Psoas muscle (tissue), 8 donors: ENCODE results near the gene APOBEC2. TPM values are rescaled to one million over a fixed set of nuclear protein-coding genes. Genes with fewer than 3 reads are reported as not detected.

Experiments used
- ATAC-seq, 4 donors: fragments of 200-7000 bp; cut with Tn5 transposase; one replicate each; pipeline ENCODE4 v1.9.1; 2020; ENCODE audit warnings: moderate library complexity in 3 of 4, mild to moderate bottlenecking in 2 of 4
- DNase-seq, 2 donors: peaks; one replicate each; pipeline ENCODE4 v3.0.0-alpha.2; 2020
- H3K27ac ChIP-seq: fragments of 200-600 bp; one replicate; pipeline ENCODE4 v1.8.0; 2022
- H3K27me3 ChIP-seq, 3 donors: fragments of 200-600 bp in 1 of 3; one replicate each; pipeline versions ENCODE4 v1.6.1 to v1.8.0; 2013 to 2022; ENCODE audit warnings: low read length in 2 of 3, mild to moderate bottlenecking in 2 of 3, moderate library complexity in 1 of 3; ENCODE audit not compliant: insufficient read depth in 3 of 3
- H3K36me3 ChIP-seq, 2 donors: fragments of 200-600 bp in 1 of 2; one replicate each; pipeline versions ENCODE4 v1.6.1 to v1.8.0; 2013 to 2022; ENCODE audit warnings: low read depth in 1 of 2, mild to moderate bottlenecking in 1 of 2, moderate library complexity in 1 of 2; ENCODE audit not compliant: insufficient read depth in 1 of 2
- H3K4me1 ChIP-seq: fragments of 200-600 bp; one replicate; pipeline ENCODE4 v1.8.0; 2022
- H3K4me3 ChIP-seq: fragments of 200-600 bp; one replicate; pipeline ENCODE4 v1.8.0; 2022; ENCODE audit warnings: mild to moderate bottlenecking
- H3K9me3 ChIP-seq: fragments of 200-600 bp; one replicate; pipeline ENCODE4 v1.8.0; 2022
- WGBS, 3 donors: extraction: QIAGEN DNeasy Blood & Tissue Kit; methylation state at CpG; one replicate each; pipeline versions ENCODE4 v1.1.6 to v1.1.7; 2013; 5-methylcytosine and 5-hydroxymethylcytosine counted together
- intact Hi-C, 2 donors: fragments of 100-400 bp; cut with DNase I; formaldehyde crosslinking; loops; one replicate each; pipeline versions ENCODE4 v1.11.0 to v1.14.2; 2022
- polyA plus RNA-seq, 3 donors: library from polyadenylated mRNA; stranded (reverse); fragments of 200-250 nt; gene quantifications; one replicate each; pipeline ENCODE4 v1.2.3, GENCODE V29; 2013
- total RNA-seq, 4 donors: library from RNA; stranded (reverse); fragmentation: NEBNext Ultra II Directional in 2 of 4; extraction: Animal tissue kit (Norgen Biotek cat#: 25700) in 2 of 4; gene quantifications; one replicate each; pipeline versions ENCODE4 v1.2.1 to v1.2.4, GENCODE V29; 2021 to 2023
- TF ChIP-seq, protein P1 (sequence below): fragments of 200-600 bp; IDR thresholded peaks from one replicate; pipeline ENCODE4 v1.8.0; 2022; ENCODE audit warnings: antibody characterized with exemption
- donor health status: healthy with polysubstance abuse.
- donor health status: DM: no; HTN: no; CAD: no; lungs with moderate emphysema.
- donor health status: Bipolar disorder and iron deficiency.
- donor health status: healthy.
- donor health status: DM: yes; HTN: yes; CAD: no.
- donor health status: DM: no; HTN: no; CAD: no.
- donor health status: DM: no; HTN: no; CAD: no.
- donor health status: DM: yes; HTN: yes; CAD: no.

The APOBEC2 gene
- total and polyA plus RNA-seq, 7 donors, result 16.4 to 511 (median 141) TPM

DNA sequence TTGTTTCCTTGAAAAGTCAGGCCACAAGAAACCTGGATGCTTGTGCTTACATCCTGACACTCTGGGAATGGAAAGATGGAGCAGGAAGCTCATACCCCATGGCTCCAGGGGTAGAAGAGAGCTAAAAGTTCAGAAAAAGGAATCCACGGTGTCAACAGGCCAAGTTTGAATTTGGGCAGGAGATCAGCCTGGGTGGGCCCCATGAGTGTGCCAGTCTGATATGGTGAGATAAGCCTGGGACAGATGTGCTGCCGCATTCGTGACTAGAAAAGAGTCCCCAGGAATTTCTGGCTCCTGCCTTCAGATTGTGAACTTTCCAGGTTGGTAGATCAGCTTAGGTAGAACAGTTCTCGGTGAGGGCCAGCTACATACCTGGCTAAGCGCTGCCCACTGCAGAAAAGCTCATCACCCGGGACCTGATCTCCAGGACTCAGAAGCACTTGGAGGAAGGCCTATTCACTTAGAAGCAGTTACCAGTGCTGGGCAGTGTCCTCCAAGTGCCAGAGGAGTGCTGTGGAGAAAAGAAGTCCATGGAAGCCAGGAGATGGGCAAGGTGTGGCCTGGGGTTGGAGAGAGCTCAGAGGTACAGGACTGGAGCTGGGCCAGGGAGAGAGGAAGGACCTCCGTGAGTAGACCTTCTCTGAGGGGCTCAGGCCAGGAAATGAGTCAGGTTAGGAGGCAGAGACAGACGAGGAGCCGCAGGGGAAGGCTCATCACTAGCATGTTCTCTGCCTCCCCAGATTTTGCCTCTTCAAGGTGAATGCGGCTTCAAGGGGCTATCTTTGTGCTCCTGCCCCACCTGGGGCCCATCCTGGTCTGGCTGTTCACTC lies 10.6 kb upstream of the APOBEC2 start, which contains the start of gene TSPO2:
TSPO2 (plus strand) TSS at position 242 of the 830 bp plus-strand sequence; CDS start at position 761, 519 bp downstream.
- ATAC-seq (no peak), DNase-seq (no peak)
- H3K4me1 ChIP-seq, result peaks cover 15% of the 10 kb centered on the region
- no peaks in the 10 kb centered on the region for H3K27me3 ChIP-seq
- intact Hi-C loops, result no loop called here
- no peak within 1 kb of the TSS for H3K4me3 ChIP-seq
- no peaks in the 10 kb centered on the region for H3K9me3 ChIP-seq
- WGBS, 3 donors, result 86 to 88% (median 88%) methylated on average over 10 of the region's 10 CpGs
- TF ChIP-seq, protein P1, sequence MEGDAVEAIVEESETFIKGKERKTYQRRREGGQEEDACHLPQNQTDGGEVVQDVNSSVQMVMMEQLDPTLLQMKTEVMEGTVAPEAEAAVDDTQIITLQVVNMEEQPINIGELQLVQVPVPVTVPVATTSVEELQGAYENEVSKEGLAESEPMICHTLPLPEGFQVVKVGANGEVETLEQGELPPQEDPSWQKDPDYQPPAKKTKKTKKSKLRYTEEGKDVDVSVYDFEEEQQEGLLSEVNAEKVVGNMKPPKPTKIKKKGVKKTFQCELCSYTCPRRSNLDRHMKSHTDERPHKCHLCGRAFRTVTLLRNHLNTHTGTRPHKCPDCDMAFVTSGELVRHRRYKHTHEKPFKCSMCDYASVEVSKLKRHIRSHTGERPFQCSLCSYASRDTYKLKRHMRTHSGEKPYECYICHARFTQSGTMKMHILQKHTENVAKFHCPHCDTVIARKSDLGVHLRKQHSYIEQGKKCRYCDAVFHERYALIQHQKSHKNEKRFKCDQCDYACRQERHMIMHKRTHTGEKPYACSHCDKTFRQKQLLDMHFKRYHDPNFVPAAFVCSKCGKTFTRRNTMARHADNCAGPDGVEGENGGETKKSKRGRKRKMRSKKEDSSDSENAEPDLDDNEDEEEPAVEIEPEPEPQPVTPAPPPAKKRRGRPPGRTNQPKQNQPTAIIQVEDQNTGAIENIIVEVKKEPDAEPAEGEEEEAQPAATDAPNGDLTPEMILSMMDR, result no peak
- no peak within 1 kb of the TSS for H3K27ac ChIP-seq
- H3K36me3 ChIP-seq, result no peaks in the 10 kb centered on the region

DNA sequence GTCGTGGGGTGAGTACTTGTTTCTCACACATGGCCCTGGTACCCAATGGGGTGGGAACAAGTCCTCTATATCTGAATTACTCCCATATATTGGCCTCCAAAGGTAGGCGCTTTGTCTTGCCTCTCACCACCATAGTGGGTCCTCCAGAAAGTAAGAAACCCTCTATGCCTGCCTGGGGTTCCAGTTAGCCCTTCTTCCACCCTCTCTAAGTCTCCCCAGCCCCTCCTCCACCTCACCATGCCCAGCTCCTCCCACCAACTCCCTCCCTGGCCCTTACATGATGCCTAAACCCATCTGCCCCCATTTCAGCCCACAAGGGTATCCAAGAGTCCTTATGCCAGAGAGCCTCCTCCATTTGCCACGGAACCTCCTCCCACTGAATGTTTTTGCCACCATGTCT lies 9.9 kb upstream of the APOBEC2 start:
- H3K9me3 ChIP-seq, result no peaks in the 10 kb centered on the region
- ATAC-seq (no peak), DNase-seq (no peak)
- peaks cover 15% of the 10 kb centered on the region for H3K4me1 ChIP-seq
- H3K27me3 ChIP-seq, result no peaks in the 10 kb centered on the region
- WGBS, 3 donors, result 95 to 100% (median 97%) methylated on average over 3 of the region's 3 CpGs
- intact Hi-C loops, result no loop called here
- H3K27ac ChIP-seq, result no peak overlapping the region
- no peak overlapping the region for H3K4me3 ChIP-seq
- TF ChIP-seq, protein P1, result no peak
- H3K36me3 ChIP-seq, result no peaks in the 10 kb centered on the region

DNA sequence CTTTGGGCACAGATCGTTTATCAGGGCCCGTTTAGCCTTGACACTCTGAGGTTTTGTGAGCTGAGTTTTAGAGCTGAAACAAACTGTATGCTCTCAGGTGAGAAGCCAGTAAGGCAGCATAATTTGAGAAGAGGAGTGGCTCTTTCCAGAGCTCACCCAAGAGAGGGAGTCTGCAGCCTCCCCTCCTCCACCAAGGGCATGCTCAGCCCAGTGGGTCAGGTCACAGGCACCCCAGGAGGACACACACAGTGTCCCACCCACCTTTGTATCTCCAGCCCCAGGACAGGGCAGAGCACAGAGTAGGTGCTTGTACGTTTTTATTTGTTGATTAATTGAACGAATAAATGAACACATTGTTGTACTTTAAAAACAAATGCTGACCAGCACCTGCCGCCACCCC lies 7.3 kb upstream of the APOBEC2 start:
- H3K27me3 ChIP-seq, result no peaks in the 10 kb centered on the region
- ATAC-seq, result no peak
- no peaks in the 10 kb centered on the region for H3K9me3 ChIP-seq
- no peak overlapping the region for H3K4me3 ChIP-seq
- WGBS, 3 donors, result 39 to 57% (median 47%) methylated on average over 5 of the region's 5 CpGs
- H3K4me1 ChIP-seq, result peaks cover 15% of the 10 kb centered on the region
- no peak overlapping the region for H3K27ac ChIP-seq
- TF ChIP-seq, protein P1, result no peak
- intact Hi-C loops, result no loop called here
- H3K36me3 ChIP-seq, result no peaks in the 10 kb centered on the region
- no peak for DNase-seq

DNA sequence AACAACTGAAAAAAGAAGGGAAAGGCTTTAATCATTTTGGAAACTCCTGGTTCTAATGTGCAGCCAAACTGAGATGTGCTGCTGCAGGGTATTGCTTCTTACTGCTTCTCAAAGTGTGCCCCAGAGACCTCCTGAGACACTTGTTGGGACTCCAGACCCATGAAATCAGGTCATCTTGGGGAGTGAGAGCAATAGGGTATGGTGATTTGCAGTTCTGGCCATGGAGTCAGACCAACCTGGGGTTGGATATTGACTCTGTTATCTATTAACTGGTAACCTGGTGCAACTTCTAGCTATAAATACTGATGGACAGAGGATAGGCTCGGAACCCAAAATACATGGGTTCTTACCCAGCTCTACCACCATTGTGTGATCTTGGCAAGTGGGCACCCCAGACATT lies 6.9 kb upstream of the APOBEC2 start:
- no peaks in the 10 kb centered on the region for H3K27me3 ChIP-seq
- WGBS, 3 donors, result 90 to 100% (median 93%) methylated on average over 1 of the region's 1 CpG
- H3K36me3 ChIP-seq, result no peaks in the 10 kb centered on the region
- no peak overlapping the region for H3K27ac ChIP-seq
- no peaks in the 10 kb centered on the region for H3K9me3 ChIP-seq
- TF ChIP-seq, protein P1, result no peak
- H3K4me3 ChIP-seq, result no peak overlapping the region
- DNase-seq (no peak), ATAC-seq (no peak)
- intact Hi-C loops, result no loop called here
- H3K4me1 ChIP-seq, result peaks cover 15% of the 10 kb centered on the region

DNA sequence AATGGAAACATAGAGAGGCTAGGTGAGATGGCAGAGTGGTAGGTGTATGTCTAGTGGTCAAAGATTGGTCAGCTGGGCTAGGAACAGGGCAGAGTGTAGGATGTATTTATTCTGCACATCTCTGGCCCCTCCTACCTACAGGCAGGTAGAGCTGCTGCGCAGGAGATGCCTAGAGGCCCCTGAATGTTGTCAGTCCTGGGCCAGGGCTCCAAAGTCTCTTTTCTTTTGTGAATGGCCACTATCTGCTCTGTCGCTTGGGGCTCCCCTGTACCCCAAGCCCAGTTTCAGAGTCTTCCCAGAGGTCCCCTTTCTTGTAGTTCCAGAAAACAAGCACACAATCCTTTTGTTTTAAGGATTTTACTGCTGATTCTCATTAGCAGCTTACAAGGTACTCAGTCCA lies 5.7 kb upstream of the APOBEC2 start:
- Histone ChIP-seq H3K36me3 (no peaks in the 10 kb centered on the region), H3K9me3 (no peaks in the 10 kb centered on the region), H3K4me1 (peaks cover 22% of the 10 kb centered on the region), H3K27me3 (no peaks in the 10 kb centered on the region), H3K4me3 (no peak overlapping the region), H3K27ac (no peak overlapping the region)
- DNase-seq (no peak), ATAC-seq (no peak)
- 98% methylated on average over 2 of the region's 2 CpGs for WGBS, 3 donors
- TF ChIP-seq, protein P1, result no peak
- intact Hi-C loops, result no loop called here
